Endothelial cell of umbilical vein (primary cell): ENCODE data around the gene PHF3. TPM values are rescaled to one million over a fixed set of nuclear protein-coding genes. Genes with fewer than 3 reads are reported as not detected.

ENCODE experiments used
- BruUV-seq: library from RNA; stranded (reverse); fragments of 400-500 nt; replicated peaks from 2 replicates; lab custom pipeline; 2021; lab: Mats Ljungman, UMichigan
- CTCF ChIA-PET: fragments of 300-600, 350-600 bp; sonication (Branson Sonifier 250); formaldehyde crosslinking; loops from one replicate; lab custom pipeline; 2021; ENCODE audit warnings: antibody characterized with exemption, inconsistent platforms; lab: Charles Lee
- POLR2A ChIA-PET: fragments of 300-600, 350-600 bp; sonication (Branson Sonifier 250); formaldehyde crosslinking; loops from one replicate; lab custom pipeline; 2021; ENCODE audit warnings: antibody characterized with exemption, inconsistent platforms; lab: Charles Lee
- DNase-seq: peaks from one replicate; pipeline ENCODE4 v3.0.0-alpha.2; 2011; ENCODE audit warnings: low read depth, low spot score
- FAIRE-seq: peaks from 2 replicates; lab custom pipeline; 2011; peaks lifted over from hg19 to GRCh38; lab: Jason Lieb, UNC
- H2AFZ ChIP-seq: 2 replicates; pipeline ENCODE4 v1.6.0; 2012; ENCODE audit warnings: low read depth, low read length, control low read depth, inconsistent platforms
- H3K27ac ChIP-seq: 2 replicates; pipeline ENCODE4 v1.5.1; 2011; ENCODE audit warnings: low read depth, mild to moderate bottlenecking, control low read depth, low read length, moderate library complexity; ENCODE audit not compliant: insufficient read depth
- H3K27me3 ChIP-seq, 2 experiments: 2 replicates each; pipeline versions ENCODE4 v1.6.0 to v1.6.1; 2011; ENCODE audit warnings: low read length in 2 of 2, mixed read lengths in 1 of 2; ENCODE audit not compliant: control insufficient read depth in 2 of 2, insufficient read depth in 2 of 2
- H3K36me3 ChIP-seq, 2 experiments: 2 replicates in 1 of 2; 3 replicates in 1 of 2; pipeline ENCODE4 v1.5.1; 2011; ENCODE audit warnings: low read length in 2 of 2, mild to moderate bottlenecking in 1 of 2, moderate library complexity in 1 of 2; ENCODE audit not compliant: control insufficient read depth in 2 of 2, insufficient read depth in 2 of 2; ENCODE audit errors: extremely low read depth in 1 of 2
- H3K4me1 ChIP-seq: 3 replicates; pipeline ENCODE4 v1.5.1; 2011; ENCODE audit warnings: mild to moderate bottlenecking, low read length; ENCODE audit not compliant: control insufficient read depth, insufficient read depth; ENCODE audit errors: extremely low read depth
- H3K4me2 ChIP-seq: 2 replicates; pipeline ENCODE4 v1.6.1; 2011; ENCODE audit warnings: low read length, control low read depth, mixed read lengths; ENCODE audit not compliant: insufficient read depth
- H3K4me3 ChIP-seq, 3 experiments: fragments of 200-600 bp in 1 of 3; sonication (generic), shearing (Covaris generic) in 1 of 3; replicated peaks in 1 of 3; 2 replicates each; pipeline ENCODE4 v1.5.1; 2011 to 2016; ENCODE audit warnings: control low read depth in 3 of 3, low read length in 3 of 3, mild to moderate bottlenecking in 2 of 3, inconsistent platforms in 1 of 3, low read depth in 1 of 3, moderate library complexity in 1 of 3; ENCODE audit not compliant: insufficient read depth in 1 of 3
- H3K79me2 ChIP-seq: 2 replicates; pipeline ENCODE4 v1.6.0; 2012; ENCODE audit warnings: low read length, inconsistent platforms; ENCODE audit not compliant: control insufficient read depth, insufficient read depth
- H3K9ac ChIP-seq: replicated peaks from 2 replicates; pipeline ENCODE3; 2011; ENCODE audit warnings: low read length, control low read depth; ENCODE audit not compliant: insufficient read depth; ENCODE audit errors: extremely low read depth
- H3K9me1 ChIP-seq: replicated peaks from 3 replicates; pipeline ENCODE4 v1.6.0; 2011; ENCODE audit warnings: mild to moderate bottlenecking, low read length; ENCODE audit not compliant: control insufficient read depth, insufficient read depth; ENCODE audit errors: extremely low read depth
- H3K9me3 ChIP-seq: replicated peaks from 2 replicates; pipeline ENCODE4 v1.5.1; 2012; ENCODE audit warnings: low read length, inconsistent platforms; ENCODE audit not compliant: control insufficient read depth, insufficient read depth
- H4K20me1 ChIP-seq: replicated peaks from 2 replicates; pipeline ENCODE3; 2011; ENCODE audit warnings: mild to moderate bottlenecking, low read length; ENCODE audit not compliant: control insufficient read depth, insufficient read depth; ENCODE audit errors: extremely low read depth
- EZH2 ChIP-seq: IDR thresholded peaks from 2 replicates; pipeline ENCODE4 v1.6.1; 2012; ENCODE audit warnings: borderline replicate concordance, low read depth, mild to moderate bottlenecking, moderate library complexity, low read length, inconsistent platforms; ENCODE audit not compliant: severe bottlenecking
- FOS ChIP-seq: IDR thresholded peaks from 2 replicates; pipeline ENCODE4 v1.6.1; 2011; ENCODE audit warnings: mild to moderate bottlenecking, low read length, moderate library complexity, borderline replicate concordance; ENCODE audit not compliant: insufficient read depth
- GATA2 ChIP-seq: IDR thresholded peaks from 2 replicates; pipeline ENCODE4 v1.7.0; 2011; ENCODE audit warnings: low read depth, mild to moderate bottlenecking, moderate library complexity, mixed read lengths, low read length; ENCODE audit not compliant: insufficient read length, insufficient read depth
- JUN ChIP-seq: IDR thresholded peaks from 2 replicates; pipeline ENCODE4 v1.6.1; 2011; ENCODE audit warnings: borderline replicate concordance, low read depth; ENCODE audit not compliant: insufficient read length, insufficient read depth
- MYC ChIP-seq: IDR thresholded peaks from one replicate; pipeline ENCODE4 v1.6.1; 2011; ENCODE audit warnings: mild to moderate bottlenecking, low read depth, low read length
- POLR2A ChIP-seq: IDR thresholded peaks from 2 replicates; pipeline ENCODE4 v1.6.1; 2012; ENCODE audit warnings: low read depth, mild to moderate bottlenecking, control low read depth, low read length
- POLR2AphosphoS5 ChIP-seq: IDR thresholded peaks from 2 replicates; pipeline ENCODE4 v1.6.1; 2012; ENCODE audit warnings: low read depth, mild to moderate bottlenecking, control low read depth, low read length, moderate library complexity; ENCODE audit not compliant: insufficient read depth
- dilution Hi-C: fragments of 300-500 bp; cut with MboI; formaldehyde crosslinking; loops from one replicate; pipeline ENCODE4 v1.15.0; 2019; ENCODE audit warnings: low sequenced_read_pairs; ENCODE audit not compliant: extremely low pct_ligation_motif_present
- intact Hi-C: fragments of 100-400 bp; cut with micrococcal nuclease; formaldehyde crosslinking; loops from one replicate; pipeline ENCODE4 v1.10.0; 2022
- polyA plus RNA-seq, 4 experiments: library from polyadenylated mRNA; depleted of rRNA in 3 of 4; stranded (reverse) in 3 of 4; unstranded in 1 of 4; fragments of >200 nt; gene quantifications; 2 replicates each; pipeline versions ENCODE4 v1.2.1 to v1.2.3, GENCODE V29; 2011 to 2012; ENCODE audit warnings: missing spikeins in 1 of 4
- total RNA-seq: library from RNA; stranded (reverse); gene quantifications from 2 replicates; pipeline ENCODE4 v1.2.3, GENCODE V29; 2021
- TF ChIP-seq, protein P1 (sequence below): IDR thresholded peaks from 2 replicates; pipeline ENCODE4 v1.6.1; 2011; ENCODE audit not compliant: insufficient read depth, insufficient read length
- TF ChIP-seq, protein P2 (sequence below), 2 donors: IDR thresholded peaks; 1 replicate in 1 of 2; 2 replicates in 1 of 2; pipeline ENCODE4 v1.5.1; 2011; ENCODE audit warnings: low read length in 2 of 2, mild to moderate bottlenecking in 2 of 2, moderate library complexity in 2 of 2, control low read depth in 1 of 2, inconsistent platforms in 1 of 2, low read depth in 1 of 2; ENCODE audit not compliant: insufficient read depth in 1 of 2; ENCODE audit errors: extremely low read depth in 1 of 2

PHF3 gene
- total and polyA plus RNA-seq, 2 donors (not counting 3 experiments of a cell fraction or from before 2014, with no cell fraction given) = 4.6 to 29.6 TPM

- Histone ChIP-seq H3K4me2 (no peak overlapping the region), H4K20me1 (no peaks in the 10 kb centered on the region), H3K36me3 (no peaks in the 10 kb centered on the region), H3K27ac (no peak overlapping the region), H3K9me3 (no peaks in the 10 kb centered on the region), H2AFZ (no peak overlapping the region), H3K9ac (no peak overlapping the region), H3K79me2 (no peaks in the 10 kb centered on the region), H3K27me3 (no peaks in the 10 kb centered on the region), H3K9me1 (no peaks in the 10 kb centered on the region), H3K4me1 (no peaks in the 10 kb centered on the region), H3K4me3 (no peak overlapping the region)
- no TSS peak for BruUV-seq
- TF ChIP-seq, protein P1, sequence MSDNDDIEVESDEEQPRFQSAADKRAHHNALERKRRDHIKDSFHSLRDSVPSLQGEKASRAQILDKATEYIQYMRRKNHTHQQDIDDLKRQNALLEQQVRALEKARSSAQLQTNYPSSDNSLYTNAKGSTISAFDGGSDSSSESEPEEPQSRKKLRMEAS = no peak
- no peak for TF ChIP-seq GATA2
- TF ChIP-seq, protein P2, sequence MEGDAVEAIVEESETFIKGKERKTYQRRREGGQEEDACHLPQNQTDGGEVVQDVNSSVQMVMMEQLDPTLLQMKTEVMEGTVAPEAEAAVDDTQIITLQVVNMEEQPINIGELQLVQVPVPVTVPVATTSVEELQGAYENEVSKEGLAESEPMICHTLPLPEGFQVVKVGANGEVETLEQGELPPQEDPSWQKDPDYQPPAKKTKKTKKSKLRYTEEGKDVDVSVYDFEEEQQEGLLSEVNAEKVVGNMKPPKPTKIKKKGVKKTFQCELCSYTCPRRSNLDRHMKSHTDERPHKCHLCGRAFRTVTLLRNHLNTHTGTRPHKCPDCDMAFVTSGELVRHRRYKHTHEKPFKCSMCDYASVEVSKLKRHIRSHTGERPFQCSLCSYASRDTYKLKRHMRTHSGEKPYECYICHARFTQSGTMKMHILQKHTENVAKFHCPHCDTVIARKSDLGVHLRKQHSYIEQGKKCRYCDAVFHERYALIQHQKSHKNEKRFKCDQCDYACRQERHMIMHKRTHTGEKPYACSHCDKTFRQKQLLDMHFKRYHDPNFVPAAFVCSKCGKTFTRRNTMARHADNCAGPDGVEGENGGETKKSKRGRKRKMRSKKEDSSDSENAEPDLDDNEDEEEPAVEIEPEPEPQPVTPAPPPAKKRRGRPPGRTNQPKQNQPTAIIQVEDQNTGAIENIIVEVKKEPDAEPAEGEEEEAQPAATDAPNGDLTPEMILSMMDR (IDR thresholded peaks at IDR 0.05; ENCODE audit: extremely low read depth in 1 of 2, insufficient read depth in 1 of 2, low read depth in 1 of 2, low read length in 2 of 2) = no peak
- TF ChIP-seq POLR2AphosphoS5 = no peak
- no peak for TF ChIP-seq EZH2
- no peak for TF ChIP-seq MYC
- TF ChIP-seq POLR2A = no peak
- TF ChIP-seq JUN = no peak
- TF ChIP-seq FOS = no peak
- ChIA-PET POLR2A (interaction anchor here (0.6 kb wide), 1 partner anchor 45 kb away, joined by 3 read pairs; no protein-coding TSS in a partner anchor), CTCF (interaction anchor here (1.8 kb wide), 1 partner anchor 11 kb away, joined by 8 read pairs; no protein-coding TSS in a partner anchor)
- DNase-seq (no peak), FAIRE-seq (no peak)
- intact Hi-C loops (no loop called here), dilution Hi-C loops (no loop called here)
Measured at GRCh38 chr6:63609231-63609630, 26.4 kb upstream of the PHF3 start.
